Lower lobe of right lung (tissue), 2 donors: ENCODE results near the gene LCK. TPM values are rescaled to one million over a fixed set of nuclear protein-coding genes. Genes with fewer than 3 reads are reported as not detected.
A peak's percentile ranks its signal among the peaks of the same experiment; 100 is the strongest.

Experiments used
- ATAC-seq, 2 donors: fragments of 200-7000 bp; cut with Tn5 transposase; one replicate each; pipeline ENCODE4 v1.9.1; 2020 to 2022; ENCODE audit warnings: mild to moderate bottlenecking in 2 of 2, moderate library complexity in 2 of 2
- DNase-seq: peaks from one replicate; pipeline ENCODE4 v3.0.0-alpha.2; 2020
- H3K27ac ChIP-seq: fragments of 200-600 bp; one replicate; pipeline ENCODE4 v1.8.0; 2022
- H3K27me3 ChIP-seq: fragments of 200-600 bp; one replicate; pipeline ENCODE4 v1.8.0; 2022; ENCODE audit warnings: low read depth
- H3K36me3 ChIP-seq: fragments of 200-600 bp; one replicate; pipeline ENCODE4 v1.8.0; 2022; ENCODE audit warnings: mild to moderate bottlenecking
- H3K4me1 ChIP-seq: fragments of 200-600 bp; one replicate; pipeline ENCODE4 v1.8.0; 2022
- H3K4me3 ChIP-seq: fragments of 200-600 bp; one replicate; pipeline ENCODE4 v1.8.0; 2022; ENCODE audit warnings: mild to moderate bottlenecking
- H3K9me3 ChIP-seq: fragments of 200-600 bp; one replicate; pipeline ENCODE4 v1.8.0; 2022
- intact Hi-C: fragments of 100-400 bp; cut with DNase I; formaldehyde crosslinking; loops from one replicate; pipeline ENCODE4 v1.11.0; 2022
- long read RNA-seq: library from polyadenylated mRNA; unstranded; transcript quantifications from one replicate; pipeline ENCODE4 v2.0.0, GENCODE V29; 2021
- total RNA-seq: library from RNA; stranded (reverse); fragmentation: NEBNext Ultra II Directional; extraction: Animal tissue kit (Norgen Biotek cat#: 25700); gene quantifications from one replicate; pipeline ENCODE4 v1.2.1, GENCODE V29; 2021
- TF ChIP-seq, protein P1 (sequence below): fragments of 200-600 bp; IDR thresholded peaks from one replicate; pipeline ENCODE4 v1.8.0; 2022; ENCODE audit warnings: antibody characterized with exemption, mild to moderate bottlenecking
- donor health status: DM: no; HTN: yes; CAD: no; lungs with severe emphysema.

LCK gene
- 7.5 TPM for total RNA-seq
- long read RNA-seq, transcript LCK-202 (13 exons, 2,117 nt): major isoform, 21 of 37 reads
- long read RNA-seq, partial matches to known transcripts: 9 of 37 reads
- long read RNA-seq, other reads (novel, unspliced or antisense): 7 of 37 reads

DNA sequence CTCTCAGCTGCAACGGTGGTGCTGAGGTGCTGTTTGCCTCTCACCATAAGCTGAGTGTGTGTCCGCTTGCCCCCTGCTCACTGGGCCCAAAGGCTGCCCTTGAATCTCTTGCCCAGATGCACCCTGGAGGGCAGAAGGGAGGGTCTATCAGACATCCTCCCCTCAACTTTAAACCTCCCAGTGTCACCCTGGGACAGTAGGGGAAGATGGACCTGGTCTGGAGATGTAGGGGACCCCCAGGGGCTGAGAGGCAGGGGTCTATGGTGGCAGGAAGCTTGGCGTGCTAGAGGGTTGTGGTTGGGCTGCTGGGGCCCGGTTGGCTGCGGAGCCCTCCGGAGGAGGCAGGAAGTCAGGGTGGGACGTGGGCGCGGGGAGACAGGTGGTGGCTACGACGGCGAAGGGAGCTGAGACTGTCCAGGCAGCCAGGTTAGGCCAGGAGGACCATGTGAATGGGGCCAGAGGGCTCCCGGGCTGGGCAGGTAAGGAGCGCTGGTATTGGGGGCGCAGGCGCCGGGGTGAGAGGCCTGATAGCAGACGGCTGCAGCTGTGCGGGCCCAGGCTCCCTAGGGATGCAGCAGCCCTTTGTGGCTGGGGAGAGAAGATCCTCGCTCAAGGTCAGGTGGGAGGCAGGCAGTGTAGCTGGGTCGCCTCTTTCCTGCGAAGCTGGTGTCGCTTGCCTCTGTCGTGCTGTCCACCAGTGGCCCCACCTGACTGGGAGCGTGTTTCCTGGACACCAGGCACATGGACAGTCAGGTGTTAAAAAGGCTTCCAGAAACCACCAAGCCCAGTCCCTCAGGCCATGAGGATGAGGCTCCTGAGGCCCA, at the start of gene LCK:
LCK (plus strand) TSS at position 373 of the 824 bp plus-strand sequence. CDS start 23,065 bp downstream, outside the sequence.
- DNase-seq: no peak
- ATAC-seq: no peak
- intact Hi-C loops: no loop called here
- Histone ChIP-seq H3K27ac (peak within 1 kb of the TSS; percentile 81), H3K4me1 (peaks cover 57% of the 10 kb centered on the region), H3K27me3 (peaks cover 4% of the 10 kb centered on the region), H3K9me3 (no peaks in the 10 kb centered on the region), H3K4me3 (peak within 1 kb of the TSS; percentile 41), H3K36me3 (no peaks in the 10 kb centered on the region)
- TF ChIP-seq, protein P1, sequence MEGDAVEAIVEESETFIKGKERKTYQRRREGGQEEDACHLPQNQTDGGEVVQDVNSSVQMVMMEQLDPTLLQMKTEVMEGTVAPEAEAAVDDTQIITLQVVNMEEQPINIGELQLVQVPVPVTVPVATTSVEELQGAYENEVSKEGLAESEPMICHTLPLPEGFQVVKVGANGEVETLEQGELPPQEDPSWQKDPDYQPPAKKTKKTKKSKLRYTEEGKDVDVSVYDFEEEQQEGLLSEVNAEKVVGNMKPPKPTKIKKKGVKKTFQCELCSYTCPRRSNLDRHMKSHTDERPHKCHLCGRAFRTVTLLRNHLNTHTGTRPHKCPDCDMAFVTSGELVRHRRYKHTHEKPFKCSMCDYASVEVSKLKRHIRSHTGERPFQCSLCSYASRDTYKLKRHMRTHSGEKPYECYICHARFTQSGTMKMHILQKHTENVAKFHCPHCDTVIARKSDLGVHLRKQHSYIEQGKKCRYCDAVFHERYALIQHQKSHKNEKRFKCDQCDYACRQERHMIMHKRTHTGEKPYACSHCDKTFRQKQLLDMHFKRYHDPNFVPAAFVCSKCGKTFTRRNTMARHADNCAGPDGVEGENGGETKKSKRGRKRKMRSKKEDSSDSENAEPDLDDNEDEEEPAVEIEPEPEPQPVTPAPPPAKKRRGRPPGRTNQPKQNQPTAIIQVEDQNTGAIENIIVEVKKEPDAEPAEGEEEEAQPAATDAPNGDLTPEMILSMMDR: no peak

DNA sequence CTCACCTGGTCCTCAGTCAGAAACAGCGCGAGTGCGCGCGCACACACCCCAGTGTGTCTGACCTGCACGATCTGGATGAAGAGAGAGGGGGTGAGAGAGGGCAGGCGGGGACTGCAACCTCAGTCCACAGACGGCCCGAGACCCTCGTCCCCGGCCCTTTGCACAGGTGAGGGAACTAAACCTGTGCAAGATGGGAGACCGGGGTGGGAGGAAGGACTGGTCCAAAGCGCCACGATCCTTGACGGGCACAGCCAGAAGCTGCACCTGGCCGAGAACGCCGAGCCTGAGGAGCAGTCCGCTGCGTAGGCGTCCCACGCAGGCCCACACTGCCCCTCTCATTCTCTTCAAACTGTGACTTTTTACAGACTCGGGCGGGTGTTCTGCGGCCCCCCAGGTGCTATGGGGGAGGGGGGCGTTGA, 46.1 kb upstream of the LCK start:
- H3K4me1 ChIP-seq: peaks cover 34% of the 10 kb centered on the region
- ATAC-seq (peak; percentile 20 to 37), DNase-seq (peak; percentile 59)
- TF ChIP-seq, protein P1: no peak
- H3K9me3 ChIP-seq: no peaks in the 10 kb centered on the region
- H3K27me3 ChIP-seq: no peaks in the 10 kb centered on the region
- intact Hi-C loops: no loop called here
- H3K36me3 ChIP-seq: no peaks in the 10 kb centered on the region
- H3K4me3 ChIP-seq: peak overlapping the region; percentile 71
- peak overlapping the region; percentile 54 for H3K27ac ChIP-seq

DNA sequence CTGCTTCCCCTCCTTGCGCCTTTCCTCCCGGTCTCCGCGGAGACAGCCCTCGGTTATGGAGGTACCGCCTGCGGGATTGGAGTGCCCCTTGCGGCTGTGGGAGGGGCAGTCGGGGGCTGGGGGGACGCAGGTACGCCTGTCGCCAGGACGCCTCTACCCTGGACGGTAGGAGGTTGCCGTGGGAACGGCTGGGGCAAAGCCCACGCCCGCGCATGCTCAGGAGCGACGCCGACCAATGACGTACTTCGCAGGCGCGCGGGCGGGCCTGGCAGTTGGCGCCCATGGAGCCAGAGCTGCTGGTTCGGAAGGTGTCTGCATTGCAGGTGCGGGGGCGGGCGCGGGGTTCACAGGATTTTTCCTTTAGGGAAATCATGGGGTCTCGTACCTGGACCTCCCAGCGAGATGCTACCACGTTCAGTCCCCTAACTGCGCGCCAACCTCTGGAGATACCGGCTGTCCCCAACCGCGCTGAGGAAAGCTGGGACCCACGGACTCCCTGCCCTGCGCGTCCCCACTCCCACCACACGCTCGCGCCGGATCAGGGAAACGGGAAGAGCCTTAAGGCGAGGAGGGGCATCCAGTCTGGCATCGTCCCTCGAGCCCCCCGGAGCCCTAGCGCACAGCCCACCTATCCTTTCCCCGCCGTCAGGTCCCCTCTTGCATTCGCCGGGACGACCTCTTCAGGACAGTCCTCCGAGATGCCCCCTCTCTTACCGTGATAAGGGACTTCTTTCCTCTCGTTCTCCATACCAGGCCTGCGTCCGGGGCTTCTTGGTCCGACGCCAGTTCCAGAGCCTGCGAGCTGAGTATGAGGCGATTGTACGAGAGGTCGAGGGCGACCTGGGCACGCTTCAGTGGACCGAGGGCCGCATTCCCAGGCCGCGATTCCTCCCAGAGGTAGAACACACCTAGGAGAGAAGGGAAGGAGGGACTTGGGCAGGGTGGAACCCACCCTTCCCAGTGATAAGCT, 45.4 kb upstream of the LCK start, which contains the start of gene IQCC:
IQCC (plus strand) TSS at position 271 of the 970 bp plus-strand sequence; CDS start at position 282, 11 bp downstream.
- H3K9me3 ChIP-seq: no peaks in the 10 kb centered on the region
- H3K36me3 ChIP-seq: no peaks in the 10 kb centered on the region
- H3K4me3 ChIP-seq: peak within 1 kb of the TSS; percentile 71
- peaks cover 30% of the 10 kb centered on the region for H3K4me1 ChIP-seq
- intact Hi-C loops: no loop called here
- H3K27me3 ChIP-seq: no peaks in the 10 kb centered on the region
- DNase-seq: peak; percentile 93
- H3K27ac ChIP-seq: peak within 1 kb of the TSS; percentile 54
- TF ChIP-seq, protein P1: no peak
- ATAC-seq: peak; percentile 91 to 93

DNA sequence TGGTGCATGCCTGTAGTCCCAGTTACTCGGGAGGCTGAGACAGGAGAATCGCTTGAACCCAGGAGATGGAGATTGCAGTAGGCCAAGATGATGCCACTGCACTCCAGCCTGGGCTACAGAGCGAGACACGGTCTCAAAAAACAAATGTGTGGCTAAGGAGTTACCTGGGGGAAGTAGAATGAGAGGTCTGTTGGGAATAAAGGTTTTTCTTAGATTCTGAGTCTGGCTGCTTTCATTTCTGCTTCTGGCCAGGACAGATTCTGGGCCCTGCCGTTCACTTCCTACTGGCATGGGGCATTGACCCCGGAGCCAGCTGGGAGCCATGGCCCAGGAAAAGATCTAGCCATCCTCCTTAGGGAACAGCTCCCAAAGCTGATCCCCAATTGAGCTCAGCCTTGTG, 42.6 kb upstream of the LCK start:
- peaks cover 18% of the 10 kb centered on the region for H3K4me1 ChIP-seq
- DNase-seq: no peak
- TF ChIP-seq, protein P1: no peak
- no peak overlapping the region for H3K4me3 ChIP-seq
- ATAC-seq: no peak
- intact Hi-C loops: no loop called here
- no peak overlapping the region for H3K27ac ChIP-seq
- H3K27me3 ChIP-seq: no peaks in the 10 kb centered on the region
- no peaks in the 10 kb centered on the region for H3K36me3 ChIP-seq
- H3K9me3 ChIP-seq: no peaks in the 10 kb centered on the region

DNA sequence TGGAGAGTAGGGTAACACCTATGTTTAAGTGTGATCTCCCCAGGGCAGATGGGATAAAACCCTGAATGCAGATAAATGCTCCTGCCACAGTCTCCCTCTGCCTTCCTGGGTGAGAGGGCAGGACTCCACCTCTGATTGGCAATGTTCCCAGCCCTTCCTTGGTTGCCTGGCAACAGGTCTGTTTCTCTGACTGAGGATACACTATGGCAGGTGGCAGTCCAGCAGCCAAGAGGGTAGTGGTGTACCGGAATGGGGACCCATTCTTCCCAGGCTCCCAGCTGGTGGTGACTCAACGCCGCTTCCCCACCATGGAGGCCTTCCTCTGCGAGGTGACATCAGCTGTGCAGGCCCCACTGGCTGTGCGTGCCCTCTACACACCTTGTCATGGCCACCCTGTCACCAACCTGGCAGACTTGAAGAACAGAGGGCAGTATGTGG, 42.2 kb upstream of the LCK start, which contains the start of gene DCDC2B:
DCDC2B (plus strand) TSS at position 199 of the 438 bp plus-strand sequence; CDS start at position 204, 5 bp downstream.
- peaks cover 18% of the 10 kb centered on the region for H3K4me1 ChIP-seq
- H3K27ac ChIP-seq: no peak within 1 kb of the TSS
- TF ChIP-seq, protein P1: no peak
- intact Hi-C loops: no loop called here
- H3K9me3 ChIP-seq: no peaks in the 10 kb centered on the region
- DNase-seq: peak; percentile 64
- H3K4me3 ChIP-seq: no peak within 1 kb of the TSS
- ATAC-seq: peak; percentile 1 to 4
- H3K27me3 ChIP-seq: no peaks in the 10 kb centered on the region
- no peaks in the 10 kb centered on the region for H3K36me3 ChIP-seq
